ENCODE results near the gene CMIP.
A peak's percentile ranks its signal among the peaks of the same experiment; 100 is the strongest.

The CMIP gene

GRCh38 chr16:81616321-81617020, 171.9 kb downstream of the CMIP start:
- H3K4me3 ChIP-seq (ENCODE audit: low read length), result no peak overlapping the region
- DNase-seq (ENCODE audit: low read depth, low spot score), result peak; percentile 36

- DNase-seq (ENCODE audit: low read depth, low spot score), result no peak
- no peak overlapping the region for H3K4me3 ChIP-seq (ENCODE audit: low read length)
Observed at GRCh38 chr16:81617021-81617346, 172.4 kb downstream of the CMIP start.

GRCh38 chr16:81618187-81618586, 173.6 kb downstream of the CMIP start:
- H3K4me3 ChIP-seq (ENCODE audit: low read length), result no peak overlapping the region
- DNase-seq (ENCODE audit: low read depth, low spot score), result no peak

GRCh38 chr16:81618661-81619060, 174.1 kb downstream of the CMIP start:
- no peak for DNase-seq (ENCODE audit: low read depth, low spot score)
- H3K4me3 ChIP-seq (ENCODE audit: low read length), result no peak overlapping the region

GRCh38 chr16:81620029-81620428, 175.4 kb downstream of the CMIP start:
- H3K4me3 ChIP-seq (ENCODE audit: low read length), result no peak overlapping the region
- DNase-seq (ENCODE audit: low read depth, low spot score), result no peak

GRCh38 chr16:81620796-81621195, 176.2 kb downstream of the CMIP start:
- no peak for DNase-seq (ENCODE audit: low read depth, low spot score)
- H3K4me3 ChIP-seq (ENCODE audit: low read length), result no peak overlapping the region

GRCh38 chr16:81621496-81621895, 176.9 kb downstream of the CMIP start:
- H3K4me3 ChIP-seq (ENCODE audit: low read length), result no peak overlapping the region
- no peak for DNase-seq (ENCODE audit: low read depth, low spot score)

- no peak overlapping the region for H3K4me3 ChIP-seq (ENCODE audit: low read length)
- peak; percentile 36 for DNase-seq (ENCODE audit: low read depth, low spot score)
Observed at GRCh38 chr16:81623365-81624102, 178.9 kb downstream of the CMIP start.

GRCh38 chr16:81624403-81624759, 179.8 kb downstream of the CMIP start:
- no peak overlapping the region for H3K4me3 ChIP-seq (ENCODE audit: low read length)
- no peak for DNase-seq (ENCODE audit: low read depth, low spot score)

- no peak overlapping the region for H3K4me3 ChIP-seq (ENCODE audit: low read length)
- no peak for DNase-seq (ENCODE audit: low read depth, low spot score)
Observed at GRCh38 chr16:81624760-81625543, 180.3 kb downstream of the CMIP start.

- H3K4me3 ChIP-seq (ENCODE audit: low read length), result no peak overlapping the region
- DNase-seq (ENCODE audit: low read depth, low spot score), result no peak
Observed at GRCh38 chr16:81625544-81626153, 181.0 kb downstream of the CMIP start.

GRCh38 chr16:81626181-81626674, 181.6 kb downstream of the CMIP start:
- H3K4me3 ChIP-seq (ENCODE audit: low read length), result no peak overlapping the region
- DNase-seq (ENCODE audit: low read depth, low spot score), result no peak

- no peak overlapping the region for H3K4me3 ChIP-seq (ENCODE audit: low read length)
- DNase-seq (ENCODE audit: low read depth, low spot score), result no peak
Observed at GRCh38 chr16:81627024-81627423, 182.4 kb downstream of the CMIP start.

GRCh38 chr16:81627729-81628244, 183.2 kb downstream of the CMIP start:
- no peak for DNase-seq (ENCODE audit: low read depth, low spot score)
- no peak overlapping the region for H3K4me3 ChIP-seq (ENCODE audit: low read length)

- DNase-seq (ENCODE audit: low read depth, low spot score), result no peak
Observed at GRCh38 chr16:81629034-81629802, 184.6 kb downstream of the CMIP start.

GRCh38 chr16:81629896-81630634, 185.5 kb downstream of the CMIP start:
- DNase-seq (ENCODE audit: low read depth, low spot score), result no peak
- H3K4me3 ChIP-seq (ENCODE audit: low read length), result no peak overlapping the region

More at GRCh38 chr16:81629034-81629802, 184.6 kb downstream of the CMIP start:
- H3K4me3 ChIP-seq (ENCODE audit: low read length), result no peak overlapping the region

GRCh38 chr16:81630635-81631031, 186.0 kb downstream of the CMIP start:
- no peak overlapping the region for H3K4me3 ChIP-seq (ENCODE audit: low read length)
- DNase-seq (ENCODE audit: low read depth, low spot score), result no peak
